ENCODE data around the gene UBE2J2. TPM values are rescaled to one million over a fixed set of nuclear protein-coding genes. Genes with fewer than 3 reads are reported as not detected.
A peak's percentile ranks its signal among the peaks of the same experiment; 100 is the strongest.

UBE2J2 gene
- total RNA-seq, 3 donors from 2014 or later = 37.0 to 39.8 (median 37.4) TPM

- H3K4me1 ChIP-seq = peaks cover 0 to 18% of the 10 kb centered on the region in 2 donors
- no peaks in the 10 kb centered on the region for H3K36me3 ChIP-seq
- H3K27ac ChIP-seq = no peak overlapping the region
- H3K4me3 ChIP-seq = no peak overlapping the region
- TF ChIP-seq, protein P1, sequence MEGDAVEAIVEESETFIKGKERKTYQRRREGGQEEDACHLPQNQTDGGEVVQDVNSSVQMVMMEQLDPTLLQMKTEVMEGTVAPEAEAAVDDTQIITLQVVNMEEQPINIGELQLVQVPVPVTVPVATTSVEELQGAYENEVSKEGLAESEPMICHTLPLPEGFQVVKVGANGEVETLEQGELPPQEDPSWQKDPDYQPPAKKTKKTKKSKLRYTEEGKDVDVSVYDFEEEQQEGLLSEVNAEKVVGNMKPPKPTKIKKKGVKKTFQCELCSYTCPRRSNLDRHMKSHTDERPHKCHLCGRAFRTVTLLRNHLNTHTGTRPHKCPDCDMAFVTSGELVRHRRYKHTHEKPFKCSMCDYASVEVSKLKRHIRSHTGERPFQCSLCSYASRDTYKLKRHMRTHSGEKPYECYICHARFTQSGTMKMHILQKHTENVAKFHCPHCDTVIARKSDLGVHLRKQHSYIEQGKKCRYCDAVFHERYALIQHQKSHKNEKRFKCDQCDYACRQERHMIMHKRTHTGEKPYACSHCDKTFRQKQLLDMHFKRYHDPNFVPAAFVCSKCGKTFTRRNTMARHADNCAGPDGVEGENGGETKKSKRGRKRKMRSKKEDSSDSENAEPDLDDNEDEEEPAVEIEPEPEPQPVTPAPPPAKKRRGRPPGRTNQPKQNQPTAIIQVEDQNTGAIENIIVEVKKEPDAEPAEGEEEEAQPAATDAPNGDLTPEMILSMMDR (IDR thresholded peaks at IDR 0.05) = no peak
- TF ChIP-seq POLR2A (IDR thresholded peaks at IDR 0.05) (no peak), POLR2AphosphoS5 (IDR thresholded peaks at IDR 0.05) (no peak)
- peaks cover 15 to 41% of the 10 kb centered on the region in 2 donors for H3K27me3 ChIP-seq
- H3K9me3 ChIP-seq = no peaks in the 10 kb centered on the region
- intact Hi-C loops (cut with DNase I; ENCODE audit: low total_unique reads) = no loop called here
- no peak for DNase-seq (ENCODE audit: low spot score in 2 of 2)
Observed at GRCh38 chr1:1242461-1243265, 31.0 kb downstream of the UBE2J2 start.

DNA sequence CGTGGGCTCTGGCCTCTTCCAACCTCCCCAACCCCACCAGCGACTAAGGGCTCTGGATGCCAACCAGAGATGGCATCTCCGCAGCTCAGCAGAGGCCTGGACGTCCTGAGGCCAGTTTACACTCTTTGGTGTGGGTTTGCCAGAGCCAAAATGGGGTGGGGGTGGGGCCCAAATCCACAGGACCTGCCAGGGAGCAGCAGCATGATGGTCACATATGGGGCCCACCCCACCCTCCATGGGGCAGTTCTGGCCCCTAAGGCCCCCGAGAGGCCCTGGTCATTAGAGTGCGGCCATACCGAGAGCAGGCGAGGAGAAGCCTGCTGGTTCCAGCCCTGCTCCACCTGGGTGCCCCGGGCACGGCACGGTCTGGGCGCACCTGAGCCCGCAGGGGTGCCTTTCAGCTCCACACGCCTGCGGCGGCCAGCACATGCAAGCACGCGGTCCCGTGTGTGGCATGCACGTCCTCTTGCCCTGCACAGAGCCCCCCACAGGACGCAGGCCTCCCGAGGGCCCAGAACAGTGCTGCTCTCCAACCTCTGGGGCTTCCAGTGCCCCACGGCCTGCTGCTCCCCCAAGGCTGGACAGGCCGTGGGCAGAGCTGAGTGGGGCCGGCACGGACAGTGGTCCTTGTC is 31.9 kb downstream of the UBE2J2 start:
- H3K27me3 ChIP-seq = peaks cover 15 to 32% of the 10 kb centered on the region in 2 donors
- no peaks in the 10 kb centered on the region for H3K9me3 ChIP-seq
- no peak for DNase-seq (ENCODE audit: low spot score in 2 of 2)
- no peak for TF ChIP-seq POLR2A (IDR thresholded peaks at IDR 0.05)
- TF ChIP-seq, protein P1 (IDR thresholded peaks at IDR 0.05) = no peak
- no peak for TF ChIP-seq POLR2AphosphoS5 (IDR thresholded peaks at IDR 0.05)
- no peak overlapping the region for H3K4me3 ChIP-seq
- no peaks in the 10 kb centered on the region for H3K36me3 ChIP-seq
- no peak overlapping the region for H3K27ac ChIP-seq
- intact Hi-C loops (cut with DNase I; ENCODE audit: low total_unique reads) = no loop called here
- peaks cover 0 to 21% of the 10 kb centered on the region in 2 donors for H3K4me1 ChIP-seq

- intact Hi-C loops (cut with DNase I; ENCODE audit: low total_unique reads) = no loop called here
- H3K4me1 ChIP-seq = peaks cover 0 to 14% of the 10 kb centered on the region in 2 donors
- TF ChIP-seq POLR2A (IDR thresholded peaks at IDR 0.05) (no peak), POLR2AphosphoS5 (IDR thresholded peaks at IDR 0.05) (no peak)
- H3K4me3 ChIP-seq = no peak overlapping the region
- H3K27me3 ChIP-seq = peaks cover 15 to 25% of the 10 kb centered on the region in 2 donors
- H3K9me3 ChIP-seq = no peaks in the 10 kb centered on the region
- H3K36me3 ChIP-seq = no peaks in the 10 kb centered on the region
- no peak for DNase-seq (ENCODE audit: low spot score in 2 of 2)
- no peak overlapping the region for H3K27ac ChIP-seq
Observed at GRCh38 chr1:1240822-1241587, 32.6 kb downstream of the UBE2J2 start.

- no peak overlapping the region for H3K27ac ChIP-seq
- peaks cover 0 to 14% of the 10 kb centered on the region in 2 donors for H3K4me1 ChIP-seq
- no peaks in the 10 kb centered on the region for H3K9me3 ChIP-seq
- intact Hi-C loops (cut with DNase I; ENCODE audit: low total_unique reads) = no loop called here
- no peak for TF ChIP-seq POLR2AphosphoS5 (IDR thresholded peaks at IDR 0.05)
- TF ChIP-seq, protein P1 (IDR thresholded peaks at IDR 0.05) = no peak
- no peaks in the 10 kb centered on the region for H3K36me3 ChIP-seq
- no peak for DNase-seq (ENCODE audit: low spot score in 2 of 2)
- H3K4me3 ChIP-seq = no peak overlapping the region
- peaks cover 8 to 18% of the 10 kb centered on the region in 2 donors for H3K27me3 ChIP-seq
Observed at GRCh38 chr1:1240348-1240732, 33.3 kb downstream of the UBE2J2 start.

DNA sequence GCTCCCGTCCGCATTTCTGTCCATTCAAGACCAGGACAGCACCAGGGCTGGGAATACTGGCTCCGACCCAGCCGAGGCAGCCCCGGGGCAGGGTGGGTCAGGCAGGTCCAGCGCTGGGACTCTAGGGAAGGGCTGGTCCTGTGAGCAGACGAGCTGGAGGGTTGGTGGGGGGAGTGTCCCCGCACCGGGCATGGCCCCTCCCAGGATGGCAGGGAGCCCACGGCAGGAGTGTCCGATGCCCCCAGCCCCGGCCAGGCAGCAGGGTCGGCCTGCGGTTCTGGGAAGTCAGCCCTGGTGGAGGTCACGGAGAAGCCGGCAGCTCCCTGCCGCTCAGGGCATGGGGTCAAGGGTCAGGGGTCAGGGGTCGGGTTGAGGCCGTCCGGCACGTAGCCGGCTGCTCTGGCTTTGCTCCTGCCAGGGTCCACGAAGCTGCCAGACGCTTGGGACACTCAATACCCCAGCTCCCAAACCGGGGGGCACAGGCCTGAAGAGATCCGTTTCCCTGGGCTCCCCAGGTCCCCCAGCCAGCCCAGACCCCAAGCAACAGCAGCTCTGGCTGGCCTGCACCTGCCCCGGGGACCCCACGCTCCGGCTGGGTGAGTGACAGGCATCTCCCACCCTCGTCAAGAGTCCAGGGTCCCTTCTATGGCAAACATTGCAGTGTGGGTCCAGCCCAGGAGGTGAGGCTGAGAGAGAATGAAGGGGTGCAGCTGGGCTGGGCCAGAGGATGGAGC is 33.9 kb downstream of the UBE2J2 start:
- Histone ChIP-seq H3K27me3 (peaks cover 7 to 17% of the 10 kb centered on the region in 2 donors), H3K9me3 (no peaks in the 10 kb centered on the region), H3K36me3 (no peaks in the 10 kb centered on the region), H3K4me3 (peak overlapping the region in 1 of 3 donors; percentile 33), H3K27ac (no peak overlapping the region), H3K4me1 (peaks cover 0 to 14% of the 10 kb centered on the region in 2 donors)
- TF ChIP-seq, protein P1 (IDR thresholded peaks at IDR 0.05) = no peak
- TF ChIP-seq POLR2AphosphoS5 (IDR thresholded peaks at IDR 0.05) (no peak), POLR2A (IDR thresholded peaks at IDR 0.05) (no peak)
- intact Hi-C loops (cut with DNase I; ENCODE audit: low total_unique reads) = loop anchor here (10.0 kb wide), 1 partner anchor 115 kb away; no protein-coding TSS in a partner anchor
- DNase-seq (ENCODE audit: low spot score in 2 of 2) = no peak
